B cell (primary cell): ENCODE results near the gene ATP1A4.

Experiments
- CTCF ChIP-seq: fragments of 200-600 bp; IDR thresholded peaks from one replicate; pipeline ENCODE4 v1.8.0; 2022; ENCODE audit warnings: antibody characterized with exemption, mild to moderate bottlenecking
- EZH2 ChIP-seq: IDR thresholded peaks from 2 replicates; pipeline ENCODE4 v1.6.1; 2012; ENCODE audit warnings: borderline replicate concordance, low read depth, mild to moderate bottlenecking, moderate library complexity, low read length; ENCODE audit not compliant: insufficient read depth, poor library complexity, severe bottlenecking

DNA sequence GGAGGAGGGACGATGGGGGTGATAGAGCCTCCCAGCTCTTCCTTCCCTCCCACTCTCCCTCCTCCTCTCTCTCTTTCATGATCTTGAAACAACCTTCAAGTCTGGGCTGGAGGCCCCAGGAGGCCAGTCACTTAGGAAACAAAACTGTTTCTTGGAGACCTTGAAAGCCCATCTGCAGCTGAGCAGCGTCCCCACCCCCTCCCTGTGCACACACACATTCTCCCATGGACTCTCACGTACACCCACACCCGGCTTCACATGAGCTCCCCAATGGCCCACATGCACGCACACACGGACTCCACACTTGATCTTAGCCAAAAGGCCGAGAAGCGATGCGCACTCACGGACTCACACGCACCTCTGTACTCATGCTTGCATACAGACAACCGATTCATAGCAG is 39.0 kb upstream of the ATP1A4 start:
- TF ChIP-seq CTCF (no peak), EZH2 (no peak)
